OCI-LY7 (cell line): ENCODE data around the gene MYCT1. TPM values are rescaled to one million over a fixed set of nuclear protein-coding genes. Genes with fewer than 3 reads are reported as not detected.

ENCODE experiments used
- BruUV-seq: library from RNA; stranded (reverse); fragments of 400-500 nt; replicated peaks from 2 replicates; lab custom pipeline; 2021; lab: Mats Ljungman, UMichigan
- CTCF ChIA-PET: fragments of 300-600 bp; sonication (Branson Sonifier 250); formaldehyde crosslinking; loops from one replicate; lab custom pipeline; 2022; ENCODE audit warnings: antibody characterized with exemption; ENCODE audit not compliant: unreplicated experiment; lab: Charles Lee
- POLR2A ChIA-PET: fragments of 300-600 bp; sonication (Branson Sonifier 250); formaldehyde crosslinking; loops from one replicate; lab custom pipeline; 2022; ENCODE audit warnings: antibody characterized with exemption; lab: Charles Lee
- DNase-seq: peaks from one replicate; pipeline ENCODE4 v3.0.0-alpha.2; 2015; ENCODE audit warnings: low spot score
- H2AFZ ChIP-seq: fragments of 200-600 bp; sonication (generic), shearing (Covaris generic); 2 replicates; pipeline ENCODE4 v1.6.1; 2014; ENCODE audit warnings: mild to moderate bottlenecking, antibody characterized with exemption, low read length, moderate library complexity
- H3K27ac ChIP-seq: fragments of 200-600 bp; sonication (generic); 2 replicates; pipeline ENCODE4 v1.5.1; 2014; ENCODE audit warnings: mixed run types, low read depth, mild to moderate bottlenecking, moderate library complexity, low read length, inconsistent platforms; ENCODE audit not compliant: poor library complexity, severe bottlenecking
- H3K36me3 ChIP-seq: fragments of 200-600 bp; sonication (generic); 2 replicates; pipeline ENCODE4 v1.6.1; 2014; ENCODE audit warnings: mild to moderate bottlenecking, antibody characterized with exemption, low read length, moderate library complexity, mixed read lengths; ENCODE audit not compliant: insufficient read depth
- H3K4me1 ChIP-seq: fragments of 200-600 bp; sonication (generic); 2 replicates; pipeline ENCODE4 v1.5.1; 2014; ENCODE audit warnings: mild to moderate bottlenecking, low read length; ENCODE audit not compliant: insufficient read depth, poor library complexity, severe bottlenecking
- H3K4me2 ChIP-seq: fragments of 200-600 bp; sonication (generic); 2 replicates; pipeline ENCODE4 v1.6.1; 2014; ENCODE audit warnings: mild to moderate bottlenecking, low read length
- H3K4me3 ChIP-seq: fragments of 200-600 bp; sonication (generic); 2 replicates; pipeline ENCODE4 v1.5.1; 2014; ENCODE audit warnings: mild to moderate bottlenecking, low read depth, low read length; ENCODE audit not compliant: poor library complexity, severe bottlenecking
- H3K79me2 ChIP-seq: fragments of 200-600 bp; sonication (generic); 2 replicates; pipeline ENCODE4 v1.6.1; 2016; ENCODE audit warnings: low read depth, mild to moderate bottlenecking, low read length, moderate library complexity, mixed read lengths; ENCODE audit not compliant: insufficient read depth
- H3K9me2 ChIP-seq: fragments of 200-600 bp; sonication (generic); 2 replicates; pipeline ENCODE4 v1.6.1; 2016; ENCODE audit warnings: mild to moderate bottlenecking, low read length, mixed read lengths; ENCODE audit not compliant: insufficient read depth
- H3K9me3 ChIP-seq: fragments of 200-600 bp; sonication (generic); 2 replicates; pipeline ENCODE4 v1.6.1; 2014; ENCODE audit warnings: mild to moderate bottlenecking, mixed run types, low read length, mixed read lengths
- H4K20me1 ChIP-seq: fragments of 200-600 bp; sonication (generic); 2 replicates; pipeline ENCODE4 v1.6.1; 2014; ENCODE audit warnings: mild to moderate bottlenecking, antibody characterized with exemption, low read length, moderate library complexity, mixed read lengths; ENCODE audit not compliant: insufficient read depth
- EZH2phosphoT487 ChIP-seq: fragments of 200-600 bp; sonication (generic); IDR thresholded peaks from 2 replicates; pipeline ENCODE4 v1.6.1; 2018; ENCODE audit warnings: low read depth, borderline replicate concordance, mild to moderate bottlenecking, mixed run types, antibody characterized with exemption, low read length, moderate library complexity, mixed read lengths
- intact Hi-C: fragments of 100-400 bp; cut with micrococcal nuclease; formaldehyde crosslinking; loops from one replicate; pipeline ENCODE4 v1.10.0; 2022; ENCODE audit not compliant: unreplicated experiment
- total RNA-seq, 2 experiments: library from RNA; depleted of rRNA in 1 of 2; stranded (reverse); fragments of >200 nt in 1 of 2; shearing (Covaris generic) in 1 of 2; gene quantifications; 2 replicates each; pipeline ENCODE4 v1.2.3, GENCODE V29; 2014 to 2022
- TF ChIP-seq, protein P1 (sequence below): fragments of 200-600 bp; sonication (generic); conservative IDR thresholded peaks from 2 replicates; pipeline ENCODE4 v1.5.1; 2014; ENCODE audit warnings: mild to moderate bottlenecking, antibody characterized with exemption, low read length, moderate library complexity, mixed read lengths

MYCT1 gene
- total RNA-seq, 2 experiments from 2014 or later = 0.47 to 3.5 TPM

DNA sequence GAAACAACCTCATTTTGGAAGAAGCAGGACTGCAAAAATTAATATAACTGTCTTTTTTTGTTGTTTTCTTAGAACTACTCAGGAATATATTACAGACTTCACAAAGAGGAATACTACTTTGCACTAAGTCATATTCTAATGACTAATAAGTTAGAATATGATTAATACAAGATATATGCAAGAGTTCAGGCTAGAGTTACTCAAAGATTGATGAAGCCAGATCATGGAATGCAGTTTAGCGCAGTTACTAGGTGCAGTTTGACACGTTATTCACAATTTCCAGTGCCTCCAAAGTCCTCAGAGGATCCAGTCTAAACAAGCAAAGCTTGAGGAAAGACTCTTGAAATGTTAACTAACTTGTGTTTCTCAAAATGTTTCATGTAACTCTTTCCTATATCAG, 1.2 kb upstream of the MYCT1 start:
- H3K4me2 ChIP-seq = no peak overlapping the region
- CTCF ChIA-PET = no interaction called here

DNA sequence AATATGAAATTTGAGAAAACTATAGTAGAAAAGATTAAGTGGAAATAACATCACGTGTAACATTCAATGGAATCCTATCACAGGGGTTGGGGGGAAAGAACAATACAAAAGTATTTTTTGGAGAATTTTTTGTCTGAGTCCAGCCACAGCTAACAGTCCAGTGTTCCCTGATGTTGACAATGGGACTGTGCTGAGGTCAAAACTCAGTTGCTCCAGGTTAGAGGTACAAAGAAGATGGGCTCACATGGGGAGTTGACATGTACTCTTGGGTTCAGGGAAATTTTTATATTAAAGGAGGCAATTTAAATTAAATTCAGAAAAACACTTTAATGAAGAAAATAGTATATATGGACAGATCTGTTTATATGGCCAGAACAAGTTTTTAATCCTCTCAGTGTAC, 995 bp downstream of the MYCT1 start:
- TF ChIP-seq EZH2phosphoT487 = no peak
- TF ChIP-seq, protein P1, sequence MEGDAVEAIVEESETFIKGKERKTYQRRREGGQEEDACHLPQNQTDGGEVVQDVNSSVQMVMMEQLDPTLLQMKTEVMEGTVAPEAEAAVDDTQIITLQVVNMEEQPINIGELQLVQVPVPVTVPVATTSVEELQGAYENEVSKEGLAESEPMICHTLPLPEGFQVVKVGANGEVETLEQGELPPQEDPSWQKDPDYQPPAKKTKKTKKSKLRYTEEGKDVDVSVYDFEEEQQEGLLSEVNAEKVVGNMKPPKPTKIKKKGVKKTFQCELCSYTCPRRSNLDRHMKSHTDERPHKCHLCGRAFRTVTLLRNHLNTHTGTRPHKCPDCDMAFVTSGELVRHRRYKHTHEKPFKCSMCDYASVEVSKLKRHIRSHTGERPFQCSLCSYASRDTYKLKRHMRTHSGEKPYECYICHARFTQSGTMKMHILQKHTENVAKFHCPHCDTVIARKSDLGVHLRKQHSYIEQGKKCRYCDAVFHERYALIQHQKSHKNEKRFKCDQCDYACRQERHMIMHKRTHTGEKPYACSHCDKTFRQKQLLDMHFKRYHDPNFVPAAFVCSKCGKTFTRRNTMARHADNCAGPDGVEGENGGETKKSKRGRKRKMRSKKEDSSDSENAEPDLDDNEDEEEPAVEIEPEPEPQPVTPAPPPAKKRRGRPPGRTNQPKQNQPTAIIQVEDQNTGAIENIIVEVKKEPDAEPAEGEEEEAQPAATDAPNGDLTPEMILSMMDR = no peak

More for the DNA sequence above, 1.2 kb upstream of the MYCT1 start:
- BruUV-seq = no TSS peak
- POLR2A ChIA-PET = no interaction called here
- Histone ChIP-seq H2AFZ (no peak overlapping the region), H3K4me3 (no peak overlapping the region), H3K36me3 (peaks cover 9% of the 10 kb centered on the region; the same call in 1 of the 2 replicates), H3K79me2 (no peaks in the 10 kb centered on the region), H3K9me3 (peaks cover 3% of the 10 kb centered on the region; the same call in 1 of the 2 replicates), H4K20me1 (no peaks in the 10 kb centered on the region), H3K27ac (no peak overlapping the region), H3K4me1 (peaks cover 25% of the 10 kb centered on the region), H3K9me2 (no peaks in the 10 kb centered on the region)
- DNase-seq = no peak
- no peak for TF ChIP-seq EZH2phosphoT487
- TF ChIP-seq, protein P1 = no peak
- intact Hi-C loops = no loop called here

GRCh38 chr6:152700427-152700826, 2.7 kb downstream of the MYCT1 start:
- no TSS peak for BruUV-seq
- no peaks in the 10 kb centered on the region for H3K79me2 ChIP-seq
- H2AFZ ChIP-seq = peak overlapping the region; percentile 56
- no peaks in the 10 kb centered on the region for H4K20me1 ChIP-seq
- H3K9me2 ChIP-seq = no peaks in the 10 kb centered on the region
- POLR2A ChIA-PET = interaction anchor here (0.7 to 2.1 kb wide), 5 partner anchors 12 to 105 kb away, joined by 3 to 7 read pairs (median 4); no protein-coding TSS in a partner anchor
- intact Hi-C loops = loop anchor here (5.0 kb wide), 1 partner anchor 213 kb away; no protein-coding TSS in a partner anchor
- no peak overlapping the region for H3K27ac ChIP-seq
- no peak for DNase-seq
- H3K4me2 ChIP-seq = peak overlapping the region; percentile 42
- no peaks in the 10 kb centered on the region for H3K36me3 ChIP-seq
- H3K9me3 ChIP-seq = no peaks in the 10 kb centered on the region
- no peak overlapping the region for H3K4me3 ChIP-seq
- TF ChIP-seq, protein P1 = no peak
- TF ChIP-seq EZH2phosphoT487 = no peak
- H3K4me1 ChIP-seq = peaks cover 18% of the 10 kb centered on the region
- CTCF ChIA-PET = no interaction called here

More for the DNA sequence above, 995 bp downstream of the MYCT1 start:
- H3K4me1 ChIP-seq = peaks cover 18% of the 10 kb centered on the region
- ChIA-PET CTCF (no interaction called here), POLR2A (no interaction called here)
- no peaks in the 10 kb centered on the region for H3K9me2 ChIP-seq
- H3K4me2 ChIP-seq = no peak overlapping the region
- BruUV-seq = no TSS peak
- no peaks in the 10 kb centered on the region for H3K79me2 ChIP-seq
- H2AFZ ChIP-seq = no peak overlapping the region
- intact Hi-C loops = no loop called here
- H3K36me3 ChIP-seq = no peaks in the 10 kb centered on the region; the same call in 1 of the 2 replicates
- DNase-seq = no peak
- no peaks in the 10 kb centered on the region for H3K9me3 ChIP-seq
- no peak overlapping the region for H3K27ac ChIP-seq
- H3K4me3 ChIP-seq = no peak overlapping the region
- H4K20me1 ChIP-seq = no peaks in the 10 kb centered on the region
